ENCODE measurements around the gene VILL. TPM values are rescaled to one million over a fixed set of nuclear protein-coding genes. Genes with fewer than 3 reads are reported as not detected.

The VILL gene
- total RNA-seq, 4 donors from 2014 or later, result 8.9 to 20.1 (median 18.0) TPM

- intact Hi-C loops (cut with DNase I; ENCODE audit: low total_unique reads), result loop anchor here (10.0 kb wide), 1 partner anchor 109 kb away; no protein-coding TSS in a partner anchor
- WGBS, 2 donors, result 46 to 49% methylated on average over 15 of the region's 15 CpGs
- no peak for DNase-seq (ENCODE audit: low spot score in 2 of 2)
- no peak overlapping the region for H3K4me3 ChIP-seq (ENCODE audit: low read depth, poor library complexity, severe bottlenecking)
- TF ChIP-seq CTCF (IDR thresholded peaks at IDR 0.05) (no peak), POLR2A (IDR thresholded peaks at IDR 0.05) (no peak)
Observed at GRCh38 chr3:38005076-38006020, 14.8 kb downstream of the VILL start.

GRCh38 chr3:38006031-38006430 is 15.4 kb downstream of the VILL start:
- WGBS, 2 donors, result 91 to 93% methylated on average over 5 of the region's 5 CpGs
- DNase-seq (ENCODE audit: low spot score in 2 of 2), result no peak
- H3K4me3 ChIP-seq (ENCODE audit: low read depth, poor library complexity, severe bottlenecking), result no peak overlapping the region
- intact Hi-C loops (cut with DNase I; ENCODE audit: low total_unique reads), result loop anchor here (10.0 kb wide), 1 partner anchor 109 kb away; no protein-coding TSS in a partner anchor
- TF ChIP-seq POLR2A (IDR thresholded peaks at IDR 0.05) (no peak), CTCF (IDR thresholded peaks at IDR 0.05) (no peak)

- intact Hi-C loops (cut with DNase I; ENCODE audit: low total_unique reads), result loop anchor here (10.0 kb wide), 1 partner anchor 108 kb away; no protein-coding TSS in a partner anchor
- WGBS, 2 donors, result 86 to 91% methylated on average over 11 to 16 of the region's 16 CpGs
- no peak for DNase-seq (ENCODE audit: low spot score in 2 of 2)
- no peak overlapping the region for H3K4me3 ChIP-seq (ENCODE audit: low read depth, poor library complexity, severe bottlenecking)
- TF ChIP-seq POLR2A (IDR thresholded peaks at IDR 0.05) (no peak), CTCF (IDR thresholded peaks at IDR 0.05) (no peak)
Observed at GRCh38 chr3:38006445-38006995, 15.9 kb downstream of the VILL start.

GRCh38 chr3:38007754-38008090 is 17.1 kb downstream of the VILL start:
- no peak overlapping the region for H3K4me3 ChIP-seq (ENCODE audit: low read depth, poor library complexity, severe bottlenecking)
- WGBS, 2 donors, result 89 to 91% methylated on average over 7 of the region's 7 CpGs
- DNase-seq (ENCODE audit: low spot score in 2 of 2), result no peak
- TF ChIP-seq POLR2A (IDR thresholded peaks at IDR 0.05), result no peak
- no peak for TF ChIP-seq CTCF (IDR thresholded peaks at IDR 0.05)
- intact Hi-C loops (cut with DNase I; ENCODE audit: low total_unique reads), result loop anchor here (10.0 kb wide), 1 partner anchor 107 kb away; no protein-coding TSS in a partner anchor

GRCh38 chr3:38008191-38008701 is 17.7 kb downstream of the VILL start:
- no peak for DNase-seq (ENCODE audit: low spot score in 2 of 2)
- intact Hi-C loops (cut with DNase I; ENCODE audit: low total_unique reads), result loop anchor here (10.0 kb wide), 1 partner anchor 107 kb away; no protein-coding TSS in a partner anchor
- TF ChIP-seq CTCF (IDR thresholded peaks at IDR 0.05) (no peak), POLR2A (IDR thresholded peaks at IDR 0.05) (no peak)
- WGBS, 2 donors, result 90 to 96% methylated on average over 16 to 19 of the region's 19 CpGs
- no peak overlapping the region for H3K4me3 ChIP-seq (ENCODE audit: low read depth, poor library complexity, severe bottlenecking)
